ENCODE data around the gene ADGRG6.

- TF ChIP-seq CTCF (IDR thresholded peaks at IDR 0.05) (no peak), EZH2 (IDR thresholded peaks at IDR 0.05) (no peak)
Observed at GRCh38 chr6:142411145-142411544, 109.3 kb downstream of the ADGRG6 start.
